ENCODE results near the gene APOM. TPM values are rescaled to one million over a fixed set of nuclear protein-coding genes. Genes with fewer than 3 reads are reported as not detected.

The APOM gene
- total RNA-seq, 2 experiments from 2014 or later: 3.2 to 5.1 TPM

DNA sequence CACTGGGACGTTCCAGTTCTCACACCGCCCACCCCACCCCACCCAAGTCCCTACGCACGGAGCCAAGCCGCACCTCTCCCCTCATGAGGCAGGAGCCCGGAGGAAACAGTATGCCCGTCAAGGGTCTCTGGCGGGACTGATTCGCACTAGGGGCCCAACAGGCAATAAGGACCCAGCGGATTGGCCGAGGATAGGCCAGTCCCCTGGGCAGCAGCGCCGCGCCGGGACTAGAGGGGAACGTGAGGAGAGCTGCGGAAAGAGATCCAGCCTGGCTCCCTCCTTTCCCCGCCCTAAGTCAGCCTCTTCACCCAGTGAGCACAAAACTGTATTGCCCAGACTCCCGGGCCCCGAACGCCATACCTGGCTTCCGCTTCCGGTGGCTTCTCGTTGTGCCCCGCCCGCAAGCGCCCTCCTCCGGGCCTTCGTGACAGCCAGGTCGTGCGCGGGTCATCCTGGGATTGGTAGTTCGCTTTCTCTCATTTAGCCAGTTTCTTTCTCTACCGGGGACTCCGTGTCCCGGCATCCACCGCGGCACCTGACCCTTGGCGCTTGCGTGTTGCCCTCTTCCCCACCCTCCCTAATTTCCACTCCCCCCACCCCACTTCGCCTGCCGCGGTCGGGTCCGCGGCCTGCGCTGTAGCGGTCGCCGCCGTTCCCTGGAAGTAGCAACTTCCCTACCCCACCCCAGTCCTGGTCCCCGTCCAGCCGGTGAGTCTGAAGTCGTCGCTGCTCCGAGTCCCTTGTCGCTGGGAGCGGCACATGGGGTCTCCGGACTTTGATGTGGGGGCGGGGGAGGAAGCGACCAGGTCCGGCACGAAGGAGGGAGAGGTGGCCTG lies 10.0 kb downstream of the APOM start, which contains the start of gene CSNK2B:
TSS of gene CSNK2B (plus strand) at position 580 of the 836 bp plus-strand sequence. CDS start 752 bp downstream, outside the sequence.
- Mint-ChIP-seq H3K4me3 (peak within 1 kb of the TSS; percentile 96), H3K36me3 (ENCODE audit: low read depth) (peaks cover 85% of the 10 kb centered on the region), H3K4me1 (ENCODE audit: low read depth) (peaks cover 73% of the 10 kb centered on the region), H3K9me3 (ENCODE audit: insufficient read depth) (no peaks in the 10 kb centered on the region), H3K27ac (peak within 1 kb of the TSS; percentile 95), H3K27me3 (ENCODE audit: low read depth) (no peaks in the 10 kb centered on the region)
- peak; percentile 85 for ATAC-seq
- ChIA-PET CTCF (interaction anchor here (1.1 to 4.5 kb wide), 4 partner anchors 13 to 104 kb away, joined by 3 to 34 read pairs (median 4); partner anchors contain the start of genes BAG6 and MSH5), POLR2A (interaction anchor here (0.7 to 4.5 kb wide), 20 partner anchors 12 to 1306 kb away, joined by 3 to 109 read pairs (median 6); partner anchors contain the start of genes ABHD16A, APOM, BAG6 and DDX39B)
- peak; percentile 99 for DNase-seq

DNA sequence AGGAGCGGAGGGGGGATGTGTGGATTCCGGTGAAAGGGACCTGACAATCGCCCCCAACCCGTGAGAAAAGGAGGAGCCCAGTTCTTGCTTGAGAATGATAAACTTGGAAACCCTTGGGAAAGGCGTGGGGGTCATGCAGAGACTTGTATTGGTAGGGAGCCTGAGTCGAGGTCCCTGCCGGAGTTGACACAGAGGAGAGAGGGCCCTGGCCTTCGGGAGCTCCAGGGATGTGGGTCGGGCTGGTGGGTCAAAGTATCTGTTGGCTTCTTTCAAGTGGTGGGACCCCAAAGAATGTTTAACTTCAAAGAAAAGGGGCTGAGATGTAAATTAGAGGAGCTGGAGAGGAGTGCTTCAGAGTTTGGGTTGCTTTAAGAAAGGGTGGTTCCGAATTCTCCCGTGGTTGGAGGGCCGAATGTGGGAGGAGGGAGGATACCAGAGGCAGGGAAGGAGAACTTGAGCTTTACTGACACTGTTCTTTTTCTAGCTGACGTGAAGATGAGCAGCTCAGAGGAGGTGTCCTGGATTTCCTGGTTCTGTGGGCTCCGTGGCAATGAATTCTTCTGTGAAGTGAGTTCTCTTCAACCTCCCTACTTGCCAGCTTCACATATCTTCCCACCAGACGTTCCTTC lies 10.8 kb downstream of the APOM start:
- no peak for DNase-seq
- H3K4me3 Mint-ChIP-seq: peak overlapping the region; percentile 96
- H3K36me3 Mint-ChIP-seq (ENCODE audit: low read depth): peaks cover 88% of the 10 kb centered on the region
- POLR2A ChIA-PET: interaction anchor here (0.8 to 4.5 kb wide), 5 partner anchors 13 to 124 kb away, joined by 3 to 109 read pairs (median 23); partner anchors contain the start of genes APOM, BAG6, DDX39B and MSH5
- ATAC-seq: no peak
- no peaks in the 10 kb centered on the region for H3K9me3 Mint-ChIP-seq (ENCODE audit: insufficient read depth)
- peak overlapping the region; percentile 95 for H3K27ac Mint-ChIP-seq
- H3K4me1 Mint-ChIP-seq (ENCODE audit: low read depth): peaks cover 65% of the 10 kb centered on the region
- no peaks in the 10 kb centered on the region for H3K27me3 Mint-ChIP-seq (ENCODE audit: low read depth)
- CTCF ChIA-PET: interaction anchor here (0.6 to 4.5 kb wide), 7 partner anchors 13 to 161 kb away, joined by 3 to 34 read pairs (median 3); partner anchors contain the start of genes BAG6, HSPA1B and MSH5

DNA sequence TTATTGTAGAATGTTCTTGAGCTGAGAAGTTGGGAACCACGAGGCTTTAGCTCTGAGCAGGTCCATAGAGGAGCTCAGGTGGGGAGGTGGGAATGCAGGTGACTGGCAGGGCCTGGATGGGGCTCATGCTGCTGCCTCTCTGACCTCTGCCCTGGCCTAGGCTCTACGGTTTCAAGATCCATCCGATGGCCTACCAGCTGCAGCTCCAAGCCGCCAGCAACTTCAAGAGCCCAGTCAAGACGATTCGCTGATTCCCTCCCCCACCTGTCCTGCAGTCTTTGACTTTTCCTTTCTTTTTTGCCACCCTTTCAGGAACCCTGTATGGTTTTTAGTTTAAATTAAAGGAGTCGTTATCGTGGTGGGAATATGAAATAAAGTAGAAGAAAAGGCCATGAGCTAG lies 14.0 kb downstream of the APOM start, which contains the start of gene LY6G5B:
TSS of gene LY6G5B (plus strand) at position 301 of the 400 bp plus-strand sequence. CDS start 975 bp downstream, outside the sequence.
- POLR2A ChIA-PET: interaction anchor here (1.3 kb wide), 1 partner anchor 71 kb away, joined by 4 read pairs; the partner anchor contains the start of gene MSH5
- Mint-ChIP-seq H3K36me3 (ENCODE audit: low read depth) (peaks cover 76% of the 10 kb centered on the region), H3K27ac (peak within 1 kb of the TSS; percentile 24)

DNA sequence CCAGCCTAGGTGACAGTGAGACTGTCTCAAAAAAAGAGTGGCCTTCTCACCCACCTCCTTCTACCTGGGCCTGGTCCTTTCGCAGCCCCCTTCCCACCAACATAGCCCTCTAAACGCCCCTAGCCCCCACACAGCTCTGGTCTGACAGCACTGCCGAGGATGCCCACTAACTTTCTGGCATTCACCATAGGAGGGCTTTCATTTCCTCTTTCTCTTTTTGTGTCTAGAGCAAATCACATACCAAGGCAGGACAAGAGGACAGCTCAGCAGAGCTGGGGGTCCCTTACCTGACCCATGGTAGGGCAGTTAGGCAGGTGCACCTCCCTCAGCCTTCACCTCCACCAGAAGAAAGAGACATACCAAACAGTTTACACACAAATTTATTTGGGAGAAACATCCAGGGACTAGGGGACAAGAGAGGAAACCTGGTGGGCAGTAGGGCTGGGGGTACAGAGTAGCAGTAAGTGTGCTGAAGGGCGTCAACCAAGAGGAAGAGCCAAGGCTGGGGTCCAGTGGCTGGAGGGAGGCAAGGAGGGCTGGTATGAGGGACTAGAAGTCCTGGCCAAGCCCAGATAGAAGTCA lies 20.7 kb downstream of the APOM start:
- ATAC-seq: no peak
- H3K36me3 Mint-ChIP-seq (ENCODE audit: low read depth): peaks cover 21% of the 10 kb centered on the region
- H3K27ac Mint-ChIP-seq: peak overlapping the region; percentile 25
- ChIA-PET CTCF (interaction anchor here (0.5 kb wide), 1 partner anchor 264 kb away, joined by 3 read pairs; no protein-coding TSS in a partner anchor), POLR2A (interaction anchor here (1.0 to 1.3 kb wide), 2 partner anchors 12 to 60 kb away, joined by 3 to 4 read pairs; partner anchors contain the start of genes CLIC1 and GPANK1)
- no peak overlapping the region for H3K4me3 Mint-ChIP-seq
- H3K27me3 Mint-ChIP-seq (ENCODE audit: low read depth): no peaks in the 10 kb centered on the region
- H3K4me1 Mint-ChIP-seq (ENCODE audit: low read depth): peaks cover 35% of the 10 kb centered on the region
- H3K9me3 Mint-ChIP-seq (ENCODE audit: insufficient read depth): no peaks in the 10 kb centered on the region
- DNase-seq: no peak

More for the DNA sequence above, 14.0 kb downstream of the APOM start, which contains the start of gene LY6G5B:
- Mint-ChIP-seq H3K4me1 (ENCODE audit: low read depth) (peaks cover 37% of the 10 kb centered on the region), H3K4me3 (no peak within 1 kb of the TSS), H3K27me3 (ENCODE audit: low read depth) (no peaks in the 10 kb centered on the region), H3K9me3 (ENCODE audit: insufficient read depth) (no peaks in the 10 kb centered on the region)
- CTCF ChIA-PET: interaction anchor here (0.7 to 1.4 kb wide), 2 partner anchors 15 to 21 kb away, joined by 3 read pairs; no protein-coding TSS in a partner anchor
- DNase-seq: no peak
- no peak for ATAC-seq

DNA sequence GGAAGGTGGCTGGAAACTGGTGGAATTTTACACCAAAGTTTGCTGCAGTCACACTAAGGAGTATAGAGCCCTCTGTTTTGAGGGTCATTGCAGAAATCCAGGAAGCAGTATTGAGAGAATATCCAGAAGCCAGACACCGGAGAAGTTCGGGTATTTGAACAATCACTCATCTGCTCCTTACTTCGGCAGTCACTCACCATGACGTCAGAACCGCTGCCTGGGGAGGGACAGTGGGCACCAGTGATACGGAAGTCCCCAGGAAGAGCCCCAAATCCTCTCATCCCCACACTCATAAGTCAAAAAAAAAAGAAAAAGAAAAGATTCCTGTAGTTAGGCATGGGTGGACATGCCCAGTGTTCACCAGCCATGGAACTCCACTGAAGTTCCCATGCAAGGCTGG lies 21.2 kb downstream of the APOM start:
- ChIA-PET CTCF (interaction anchor here (0.5 to 1.8 kb wide), 2 partner anchors 14 to 263 kb away, joined by 3 to 7 read pairs; no protein-coding TSS in a partner anchor), POLR2A (interaction anchor here (1.3 kb wide), 1 partner anchor 12 kb away, joined by 3 read pairs; the partner anchor contains the start of gene GPANK1)
- peaks cover 40% of the 10 kb centered on the region for H3K4me1 Mint-ChIP-seq (ENCODE audit: low read depth)
- H3K36me3 Mint-ChIP-seq (ENCODE audit: low read depth): peaks cover 18% of the 10 kb centered on the region
- H3K27me3 Mint-ChIP-seq (ENCODE audit: low read depth): no peaks in the 10 kb centered on the region
- H3K9me3 Mint-ChIP-seq (ENCODE audit: insufficient read depth): no peaks in the 10 kb centered on the region
- DNase-seq (no peak), ATAC-seq (no peak)
- H3K27ac Mint-ChIP-seq: no peak overlapping the region
- no peak overlapping the region for H3K4me3 Mint-ChIP-seq

DNA sequence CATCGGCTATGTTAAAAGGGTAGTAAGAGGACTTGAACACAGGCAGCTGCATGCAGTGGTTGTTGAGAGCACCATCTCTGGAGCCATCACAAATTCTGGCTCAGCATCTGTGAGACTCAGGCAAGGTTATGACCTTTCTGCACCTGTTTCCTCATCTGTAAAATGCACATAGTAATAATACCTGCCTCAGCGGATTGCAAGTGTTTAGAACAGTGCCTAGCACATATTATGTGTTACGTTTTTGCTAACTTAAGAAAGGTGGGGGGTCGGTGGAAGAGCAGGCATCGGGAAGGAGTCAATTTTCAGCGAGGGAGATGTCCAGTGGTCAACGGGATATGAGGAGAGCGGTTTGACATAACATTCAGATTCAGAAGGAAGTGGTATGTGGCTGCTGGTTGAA lies 22.3 kb downstream of the APOM start:
- DNase-seq (no peak), ATAC-seq (no peak)
- Mint-ChIP-seq H3K4me1 (ENCODE audit: low read depth) (peaks cover 43% of the 10 kb centered on the region), H3K9me3 (ENCODE audit: insufficient read depth) (no peaks in the 10 kb centered on the region), H3K27ac (no peak overlapping the region), H3K4me3 (no peak overlapping the region), H3K27me3 (ENCODE audit: low read depth) (no peaks in the 10 kb centered on the region), H3K36me3 (ENCODE audit: low read depth) (peaks cover 9% of the 10 kb centered on the region)
- ChIA-PET POLR2A (interaction anchor here (0.6 to 1.3 kb wide), 2 partner anchors 13 to 284 kb away, joined by 3 read pairs; partner anchors contain the start of gene GPANK1), CTCF (interaction anchor here (0.7 to 1.8 kb wide), 2 partner anchors 13 to 60 kb away, joined by 4 to 7 read pairs; no protein-coding TSS in a partner anchor)

DNA sequence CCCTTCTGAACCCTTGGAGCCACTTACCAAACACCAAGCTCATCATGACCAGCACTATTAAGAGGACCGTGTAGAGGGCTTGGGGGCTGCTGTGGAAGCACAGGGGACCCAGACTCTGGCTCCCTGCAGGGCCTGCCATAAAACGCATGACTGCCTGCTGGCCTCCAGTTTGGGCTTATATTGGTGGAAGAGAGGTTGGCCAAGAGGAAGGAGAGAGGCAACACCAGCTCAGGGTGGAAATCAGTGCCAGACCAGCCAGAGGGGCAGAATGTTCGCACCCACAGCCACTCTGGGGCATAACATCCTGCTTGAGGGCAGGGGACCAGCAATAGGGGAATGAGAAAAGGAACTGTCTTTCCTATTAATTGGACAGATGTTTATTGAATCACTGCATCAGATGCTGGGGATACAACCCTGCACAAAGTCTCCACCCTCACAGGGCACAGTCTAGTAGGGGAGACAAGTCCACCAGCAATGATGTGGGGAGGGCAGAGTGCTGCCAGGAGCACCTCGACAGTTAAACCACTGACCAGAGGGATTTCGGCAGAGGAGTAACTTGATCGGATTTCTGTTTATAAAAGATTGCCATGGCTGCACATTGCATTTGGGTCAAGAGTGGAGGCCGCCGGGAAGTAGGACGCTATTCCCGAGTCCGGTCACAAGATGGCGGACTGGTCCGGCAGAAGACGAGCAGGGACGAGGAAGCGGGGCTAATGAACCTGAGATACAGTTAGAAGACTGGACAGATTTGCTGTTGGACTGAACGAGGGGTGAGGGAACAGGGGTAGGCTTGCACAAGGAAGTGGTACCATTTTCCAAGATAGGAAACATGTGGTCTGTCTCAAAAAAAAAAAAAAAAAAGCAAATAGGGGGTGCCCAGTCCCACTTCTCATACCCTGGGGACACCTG lies 24.8 kb downstream of the APOM start, which contains the start of gene LY6G5C:
TSS of gene LY6G5C (minus strand) at position 842 of the 909 bp plus-strand sequence. CDS start at position 148, 694 bp downstream.
- ChIA-PET POLR2A (interaction anchor here (0.7 to 1.3 kb wide), 4 partner anchors 20 to 59 kb away, joined by 3 to 4 read pairs (median 3); partner anchors contain the start of gene C6orf47), CTCF (interaction anchor here (0.6 to 2.2 kb wide), 15 partner anchors 9 to 272 kb away, joined by 3 to 25 read pairs (median 4); partner anchors contain the start of genes ABHD16A and NEU1)
- Mint-ChIP-seq H3K27ac (peak within 1 kb of the TSS; percentile 58), H3K36me3 (ENCODE audit: low read depth) (peaks cover 11% of the 10 kb centered on the region), H3K4me3 (peak within 1 kb of the TSS; percentile 62), H3K27me3 (ENCODE audit: low read depth) (no peaks in the 10 kb centered on the region), H3K9me3 (ENCODE audit: insufficient read depth) (no peaks in the 10 kb centered on the region), H3K4me1 (ENCODE audit: low read depth) (peaks cover 43% of the 10 kb centered on the region)
- ATAC-seq (peak; percentile 70), DNase-seq (peak; percentile 76)

DNA sequence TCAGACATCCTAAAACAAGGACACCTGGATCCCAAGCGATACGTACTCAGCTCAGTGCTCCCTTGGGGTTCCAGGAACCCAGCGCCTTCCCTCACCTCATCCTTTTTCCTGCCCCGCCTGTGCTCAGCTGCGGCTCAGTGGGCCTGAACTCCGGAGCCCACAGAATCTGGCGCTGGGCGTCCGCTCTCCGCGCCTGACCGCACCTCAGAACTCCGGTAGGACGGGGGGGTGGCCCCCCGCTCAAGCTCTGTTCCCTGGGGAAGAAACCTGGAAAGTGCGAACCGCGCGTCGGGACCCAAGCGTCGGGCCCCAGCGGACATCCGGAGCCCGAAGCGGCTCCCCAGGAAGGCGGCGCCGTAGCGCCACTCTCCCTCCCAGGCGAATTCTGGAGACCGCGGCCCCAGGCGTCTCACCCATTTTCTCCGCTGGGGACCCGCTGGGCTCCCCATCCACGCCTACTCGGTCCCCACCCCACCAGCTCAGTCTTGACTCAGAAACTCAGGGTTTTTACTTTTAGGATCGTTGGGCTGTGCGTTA lies 25.5 kb downstream of the APOM start:
- POLR2A ChIA-PET: interaction anchor here (0.7 to 1.3 kb wide), 4 partner anchors 21 to 136 kb away, joined by 3 to 4 read pairs (median 3); partner anchors contain the start of gene C6orf47
- H3K36me3 Mint-ChIP-seq (ENCODE audit: low read depth): peaks cover 13% of the 10 kb centered on the region

DNA sequence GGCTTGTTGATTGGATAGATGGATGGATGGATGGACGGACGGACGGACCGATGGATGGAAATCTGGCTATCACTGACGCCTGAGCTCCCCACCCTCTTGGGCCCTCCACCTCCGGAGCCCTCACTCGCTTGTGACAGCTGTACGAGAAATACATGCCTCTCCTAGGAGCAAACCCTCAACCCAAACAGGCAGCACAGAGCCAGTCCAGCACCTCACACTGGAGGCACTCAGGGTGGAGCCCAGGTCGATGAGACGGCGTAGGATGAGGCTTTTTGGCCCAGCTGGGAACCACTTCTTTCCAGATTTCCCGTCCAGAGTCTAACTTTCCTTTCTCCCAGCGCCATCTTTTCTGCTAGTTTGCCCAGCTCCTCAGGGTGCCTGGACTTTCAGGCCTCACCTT lies 27.9 kb downstream of the APOM start:
- Mint-ChIP-seq H3K9me3 (ENCODE audit: insufficient read depth) (no peaks in the 10 kb centered on the region), H3K27me3 (ENCODE audit: low read depth) (no peaks in the 10 kb centered on the region), H3K4me1 (ENCODE audit: low read depth) (peaks cover 32% of the 10 kb centered on the region), H3K27ac (no peak overlapping the region), H3K4me3 (no peak overlapping the region), H3K36me3 (ENCODE audit: low read depth) (peaks cover 19% of the 10 kb centered on the region)
- ChIA-PET CTCF (no interaction called here), POLR2A (no interaction called here)
- DNase-seq: no peak
- ATAC-seq: no peak

More for the DNA sequence above, 25.5 kb downstream of the APOM start:
- peak overlapping the region; percentile 62 for H3K4me3 Mint-ChIP-seq
- H3K27me3 Mint-ChIP-seq (ENCODE audit: low read depth): no peaks in the 10 kb centered on the region
- peak overlapping the region; percentile 58 for H3K27ac Mint-ChIP-seq
- peak; percentile 77 for ATAC-seq
- no peaks in the 10 kb centered on the region for H3K9me3 Mint-ChIP-seq (ENCODE audit: insufficient read depth)
- CTCF ChIA-PET: interaction anchor here (0.8 to 2.2 kb wide), 12 partner anchors 9 to 217 kb away, joined by 3 to 25 read pairs (median 4); partner anchors contain the start of genes ABHD16A, DDAH2 and NEU1
- peak; percentile 45 for DNase-seq
- peaks cover 43% of the 10 kb centered on the region for H3K4me1 Mint-ChIP-seq (ENCODE audit: low read depth)

DNA sequence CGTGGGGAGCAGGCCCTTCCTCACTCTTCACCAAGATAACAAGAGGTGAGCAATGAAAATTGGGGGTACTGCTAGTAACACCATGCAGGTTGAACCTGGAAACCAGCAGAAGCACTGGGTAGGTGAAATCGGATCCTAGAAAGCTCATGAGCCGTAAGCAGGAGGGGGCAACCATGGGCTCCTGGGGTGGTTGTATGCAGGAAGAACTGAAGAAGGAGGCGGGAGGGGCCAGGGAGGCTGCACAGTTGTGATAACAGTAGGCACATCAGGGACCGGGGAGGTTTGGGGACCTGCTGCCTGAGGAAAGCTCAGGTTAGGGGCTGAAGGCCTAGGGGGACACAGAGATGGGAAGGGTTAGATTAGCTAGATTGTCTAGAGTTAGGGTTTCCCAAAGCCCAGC lies 30.8 kb downstream of the APOM start:
- POLR2A ChIA-PET: no interaction called here
- no peak overlapping the region for H3K27ac Mint-ChIP-seq
- peaks cover 37% of the 10 kb centered on the region for H3K36me3 Mint-ChIP-seq (ENCODE audit: low read depth)
- CTCF ChIA-PET: no interaction called here
- H3K27me3 Mint-ChIP-seq (ENCODE audit: low read depth): no peaks in the 10 kb centered on the region
- no peak overlapping the region for H3K4me3 Mint-ChIP-seq
- ATAC-seq (no peak), DNase-seq (no peak)
- no peaks in the 10 kb centered on the region for H3K9me3 Mint-ChIP-seq (ENCODE audit: insufficient read depth)
- H3K4me1 Mint-ChIP-seq (ENCODE audit: low read depth): peaks cover 10% of the 10 kb centered on the region

Data from activated CD8-positive, alpha-beta T cell treated with anti-CD3 and anti-CD28 coated beads, Interleukin-2, amount 10 ng/mL, durations not matched to agents 7 days and 5 days (primary cell).